Transverse colon (tissue), 4 donors: ENCODE measurements around the gene HDAC4.

Source experiments
- CTCF ChIP-seq, 5 experiments: fragments of 200-600 bp in 3 of 5; fragments of 450-650 bp in 2 of 5; sonication (generic) in 3 of 5; IDR thresholded peaks; 1 replicate in 2 of 5; 2 replicates in 3 of 5; pipeline ENCODE4 v1.5.1; 2016 to 2017; ENCODE audit warnings: antibody characterized with exemption in 5 of 5, inconsistent platforms in 3 of 5, mild to moderate bottlenecking in 2 of 5, moderate library complexity in 1 of 5
- POLR2AphosphoS5 ChIP-seq, 3 donors: sonication (generic); formaldehyde crosslinking; IDR thresholded peaks; one replicate each; pipeline ENCODE4 v1.6.1; 2016; ENCODE audit warnings: antibody characterized with exemption in 3 of 3

DNA sequence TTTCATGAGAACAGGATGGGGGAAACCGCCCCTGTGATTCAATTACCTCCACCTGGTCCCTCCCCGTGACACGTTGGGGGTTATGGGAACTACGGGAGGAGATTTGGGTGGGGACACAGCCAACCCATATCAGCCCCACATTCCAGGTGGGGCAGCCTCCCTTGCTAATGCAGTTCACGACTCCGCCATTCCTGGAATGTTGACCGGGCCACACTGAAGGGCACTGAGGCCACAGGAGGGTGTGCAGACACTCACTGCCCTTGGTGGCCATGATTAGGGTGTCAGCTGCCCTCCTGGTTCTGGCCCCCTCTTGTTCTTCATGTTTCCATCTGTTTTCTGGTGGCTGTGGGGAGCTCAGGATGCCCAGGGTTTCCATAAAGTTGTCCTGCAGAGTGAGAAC is 376.6 kb downstream of the HDAC4 start:
- TF ChIP-seq POLR2AphosphoS5 (IDR thresholded peaks at IDR 0.05) (no peak), CTCF (IDR thresholded peaks at IDR 0.05) (no peak)
